ENCODE results near the gene DSCAML1.

DSCAML1 gene

DNA sequence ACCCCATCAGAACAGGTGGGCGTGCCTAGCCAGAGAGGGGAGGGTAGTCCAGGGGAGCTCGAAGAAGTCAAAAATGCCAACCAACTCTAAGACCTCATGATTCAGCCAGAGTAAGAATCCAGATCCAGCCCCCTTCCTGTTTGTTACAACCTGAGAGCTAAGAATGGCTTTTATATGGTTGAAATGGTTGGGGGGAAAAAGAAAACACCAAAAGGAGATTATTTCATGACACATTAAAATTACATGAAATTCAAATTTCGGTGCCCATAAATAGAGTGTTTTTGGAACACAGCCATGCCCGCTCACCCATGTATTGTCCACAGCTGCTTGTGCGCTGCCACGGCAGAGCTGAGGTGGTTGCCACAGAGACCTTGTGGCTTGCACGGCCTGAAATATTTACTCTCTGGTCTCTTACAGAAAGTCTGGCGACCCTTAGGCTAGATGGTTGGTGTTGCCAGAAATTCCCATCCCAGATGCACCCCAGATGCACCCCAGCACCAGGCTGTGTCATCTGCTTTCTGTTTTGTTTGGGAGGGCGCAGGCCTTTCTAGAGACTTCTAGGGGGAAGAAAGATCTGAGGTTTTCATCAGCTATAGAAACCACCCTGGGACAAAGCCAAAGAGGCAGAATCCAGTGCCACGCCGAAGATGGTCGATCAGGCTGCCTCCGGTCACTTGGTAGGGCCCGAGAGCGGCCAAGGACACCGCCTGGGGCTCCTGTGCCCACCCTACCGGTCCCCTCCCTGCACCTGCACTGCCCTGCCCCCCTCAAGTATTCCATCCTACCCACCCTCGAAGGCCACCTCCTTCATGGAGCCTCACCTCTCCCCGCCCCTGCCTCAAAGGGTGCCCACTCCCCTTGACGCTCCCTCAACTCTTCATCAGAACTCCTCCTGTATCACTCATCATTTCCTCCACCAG is 80.2 kb downstream of the DSCAML1 start:
- no peak overlapping the region for H3K4me3 ChIP-seq (ENCODE audit: low read depth, low read length)
- no peak for TF ChIP-seq CTCF (IDR thresholded peaks at IDR 0.05; ENCODE audit: control insufficient read depth, extremely low read depth, insufficient read depth)
- no peak for DNase-seq (ENCODE audit: low read depth)

GRCh38 chr11:117715801-117716200 is 81.2 kb downstream of the DSCAML1 start:
- no peak for DNase-seq (ENCODE audit: low read depth)
- no peak for TF ChIP-seq CTCF (IDR thresholded peaks at IDR 0.05; ENCODE audit: control insufficient read depth, extremely low read depth, insufficient read depth)
- no peak overlapping the region for H3K4me3 ChIP-seq (ENCODE audit: low read depth, low read length)

GRCh38 chr11:117713538-117713991 is 83.5 kb downstream of the DSCAML1 start:
- no peak overlapping the region for H3K4me3 ChIP-seq (ENCODE audit: low read depth, low read length)
- no peak for DNase-seq (ENCODE audit: low read depth)
- TF ChIP-seq CTCF (IDR thresholded peaks at IDR 0.05; ENCODE audit: control insufficient read depth, extremely low read depth, insufficient read depth) = no peak

GRCh38 chr11:117712530-117712929 is 84.5 kb downstream of the DSCAML1 start:
- H3K4me3 ChIP-seq (ENCODE audit: low read depth, low read length) = no peak overlapping the region
- DNase-seq (ENCODE audit: low read depth) = no peak

GRCh38 chr11:117711331-117711730 is 85.7 kb downstream of the DSCAML1 start:
- no peak overlapping the region for H3K4me3 ChIP-seq (ENCODE audit: low read depth, low read length)
- no peak for TF ChIP-seq CTCF (IDR thresholded peaks at IDR 0.05; ENCODE audit: control insufficient read depth, extremely low read depth, insufficient read depth)
- DNase-seq (ENCODE audit: low read depth) = no peak

More at GRCh38 chr11:117712530-117712929, 84.5 kb downstream of the DSCAML1 start:
- no peak for TF ChIP-seq CTCF (IDR thresholded peaks at IDR 0.05; ENCODE audit: control insufficient read depth, extremely low read depth, insufficient read depth)

- no peak for TF ChIP-seq CTCF (IDR thresholded peaks at IDR 0.05; ENCODE audit: control insufficient read depth, extremely low read depth, insufficient read depth)
- H3K4me3 ChIP-seq (ENCODE audit: low read depth, low read length) = no peak overlapping the region
- DNase-seq (ENCODE audit: low read depth) = no peak
These were observed 86.8 kb downstream of the DSCAML1 start for GRCh38 chr11:117710211-117710610.
